Mesenchymal stem cell (in vitro differentiated cells and primary cell): ENCODE data around the gene DGKH.

ENCODE experiments used
- DNase-seq: peaks from one replicate; pipeline ENCODE4 v3.0.0-alpha.2; 2013
- H2AFZ ChIP-seq: one replicate; pipeline ENCODE4 v1.6.1; 2013; ENCODE audit warnings: low read depth, mild to moderate bottlenecking, control low read depth, inconsistent platforms, low read length, moderate library complexity
- H2AK5ac ChIP-seq: 2 replicates; pipeline ENCODE4 v1.6.1; 2013; ENCODE audit warnings: low read length, moderate library complexity, mild to moderate bottlenecking, inconsistent platforms; ENCODE audit not compliant: severe bottlenecking
- H2BK120ac ChIP-seq: one replicate; pipeline ENCODE4 v1.6.1; 2013; ENCODE audit warnings: low read depth, mild to moderate bottlenecking, inconsistent platforms, low read length, moderate library complexity
- H2BK12ac ChIP-seq, 2 experiments: one replicate each; pipeline ENCODE4 v1.6.1; 2013; ENCODE audit warnings: inconsistent platforms in 2 of 2, low read length in 2 of 2, mild to moderate bottlenecking in 2 of 2, moderate library complexity in 2 of 2, control low read depth in 1 of 2
- H2BK15ac ChIP-seq: one replicate; pipeline ENCODE4 v1.6.1; 2013; ENCODE audit warnings: mild to moderate bottlenecking, low read depth, inconsistent platforms; ENCODE audit not compliant: poor library complexity, severe bottlenecking
- H2BK5ac ChIP-seq: 2 replicates; pipeline ENCODE4 v1.6.1; 2013; ENCODE audit warnings: low read depth, mild to moderate bottlenecking, low read length, control low read depth, inconsistent platforms; ENCODE audit not compliant: poor library complexity, severe bottlenecking
- H3K14ac ChIP-seq, 2 experiments: one replicate each; pipeline ENCODE4 v1.6.1; 2013; ENCODE audit warnings: inconsistent platforms in 2 of 2, low read length in 2 of 2, control low read depth in 1 of 2, mild to moderate bottlenecking in 1 of 2, moderate library complexity in 1 of 2
- H3K18ac ChIP-seq, 2 experiments: one replicate each; pipeline ENCODE4 v1.6.1; 2013; ENCODE audit warnings: inconsistent platforms in 2 of 2, low read length in 2 of 2, control low read depth in 1 of 2, low read depth in 1 of 2, mild to moderate bottlenecking in 1 of 2
- H3K23ac ChIP-seq, 2 experiments: one replicate each; pipeline ENCODE4 v1.6.1; 2013; ENCODE audit warnings: inconsistent platforms in 2 of 2, low read length in 2 of 2, mild to moderate bottlenecking in 2 of 2, moderate library complexity in 2 of 2, control low read depth in 1 of 2
- H3K27ac ChIP-seq: 2 replicates; pipeline ENCODE4 v1.5.1; 2013; ENCODE audit warnings: mild to moderate bottlenecking, moderate library complexity, low read length, control low read depth, inconsistent platforms; ENCODE audit not compliant: poor library complexity, severe bottlenecking
- H3K27me3 ChIP-seq, 2 experiments: 2 replicates each; pipeline versions ENCODE4 v1.6.1 to v1.7.0; 2013; ENCODE audit warnings: low read length in 2 of 2, mild to moderate bottlenecking in 2 of 2, moderate library complexity in 2 of 2, control low read depth in 1 of 2, inconsistent platforms in 1 of 2; ENCODE audit not compliant: control insufficient read depth in 1 of 2, insufficient read depth in 1 of 2
- H3K36me3 ChIP-seq, 2 experiments: 2 replicates each; pipeline versions ENCODE4 v1.6.1 to v1.7.0; 2013; ENCODE audit warnings: low read length in 2 of 2, control low read depth in 1 of 2, inconsistent platforms in 1 of 2, low read depth in 1 of 2, mild to moderate bottlenecking in 1 of 2; ENCODE audit not compliant: insufficient read depth in 2 of 2, control insufficient read depth in 1 of 2
- H3K4ac ChIP-seq, 2 experiments: one replicate each; pipeline ENCODE4 v1.6.1; 2013; ENCODE audit warnings: inconsistent platforms in 2 of 2, low read length in 2 of 2, mild to moderate bottlenecking in 2 of 2, moderate library complexity in 2 of 2, control low read depth in 1 of 2, low read depth in 1 of 2
- H3K4me1 ChIP-seq: 2 replicates; pipeline ENCODE4 v1.6.1; 2013; ENCODE audit warnings: low read depth, low read length, control low read depth; ENCODE audit not compliant: control insufficient read depth, insufficient read depth
- H3K4me2 ChIP-seq: 2 replicates; pipeline ENCODE4 v1.6.1; 2013; ENCODE audit warnings: low read length, mild to moderate bottlenecking, inconsistent platforms; ENCODE audit not compliant: poor library complexity, severe bottlenecking
- H3K4me3 ChIP-seq, 2 experiments: 2 replicates each; pipeline versions ENCODE4 v1.5.1 to v1.7.0; 2013; ENCODE audit warnings: low read length in 2 of 2, mild to moderate bottlenecking in 2 of 2, control low read depth in 1 of 2, low read depth in 1 of 2; ENCODE audit not compliant: insufficient read depth in 1 of 2
- H3K79me1 ChIP-seq: replicated peaks from 2 replicates; pipeline ENCODE4 v1.6.1; 2013; ENCODE audit warnings: mild to moderate bottlenecking, control low read depth, low read length, inconsistent platforms; ENCODE audit not compliant: poor library complexity, severe bottlenecking
- H3K9ac ChIP-seq: 2 replicates; pipeline ENCODE4 v1.7.0; 2013; ENCODE audit warnings: mild to moderate bottlenecking, low read length, moderate library complexity
- H3K9me3 ChIP-seq: 2 replicates; pipeline ENCODE4 v1.7.0; 2013; ENCODE audit warnings: mild to moderate bottlenecking, low read length; ENCODE audit not compliant: control insufficient read depth
- H4K8ac ChIP-seq: one replicate; pipeline ENCODE4 v1.6.1; 2013; ENCODE audit warnings: inconsistent platforms, mild to moderate bottlenecking, low read length, moderate library complexity
- H4K91ac ChIP-seq: one replicate; pipeline ENCODE4 v1.6.1; 2013; ENCODE audit warnings: mild to moderate bottlenecking, low read length, inconsistent platforms
- WGBS: methylation state at CpG from one replicate; pipeline ENCODE4 v1.1.7; 2013; ENCODE audit warnings: mixed read lengths; 5-methylcytosine and 5-hydroxymethylcytosine counted together

The DGKH gene

DNA sequence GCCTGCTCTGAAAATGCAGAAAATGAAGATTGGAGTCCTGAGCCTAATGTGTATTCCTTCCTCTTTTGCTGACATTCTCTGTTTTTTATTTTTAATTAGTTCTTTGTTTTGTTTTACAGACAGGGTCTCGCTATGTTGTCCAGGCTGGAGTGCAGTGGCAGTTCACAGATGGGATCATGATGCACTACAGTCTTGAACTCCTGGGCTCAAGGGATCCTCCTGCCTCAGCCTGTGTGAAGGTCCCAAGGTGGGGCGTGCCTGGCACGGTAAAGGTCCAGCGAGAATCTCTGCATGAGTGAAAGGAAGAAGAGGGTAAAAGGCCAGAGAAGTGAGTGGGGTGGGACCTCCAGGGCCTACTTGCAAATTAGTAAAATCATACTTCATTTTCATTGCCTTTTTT lies 34.3 kb upstream of the DGKH start:
- Histone ChIP-seq H3K79me1 (no peaks in the 10 kb centered on the region), H2BK12ac (no peak overlapping the region), H3K23ac (no peak overlapping the region), H3K27ac (no peak overlapping the region), H3K4me1 (no peaks in the 10 kb centered on the region), H2BK120ac (no peak overlapping the region), H2BK5ac (no peak overlapping the region), H3K4me3 (no peak overlapping the region), H3K27me3 (no peaks in the 10 kb centered on the region), H4K91ac (no peak overlapping the region), H3K9ac (no peak overlapping the region), H2BK15ac (no peak overlapping the region), H3K9me3 (no peaks in the 10 kb centered on the region), H2AFZ (no peak overlapping the region), H3K4me2 (no peak overlapping the region), H3K4ac (no peak overlapping the region), H2AK5ac (no peak overlapping the region), H3K14ac (no peak overlapping the region), H3K18ac (no peak overlapping the region), H3K36me3 (no peaks in the 10 kb centered on the region), H4K8ac (no peak overlapping the region)
- WGBS = 100% methylated on average over 4 of the region's 4 CpGs
- no peak for DNase-seq

DNA sequence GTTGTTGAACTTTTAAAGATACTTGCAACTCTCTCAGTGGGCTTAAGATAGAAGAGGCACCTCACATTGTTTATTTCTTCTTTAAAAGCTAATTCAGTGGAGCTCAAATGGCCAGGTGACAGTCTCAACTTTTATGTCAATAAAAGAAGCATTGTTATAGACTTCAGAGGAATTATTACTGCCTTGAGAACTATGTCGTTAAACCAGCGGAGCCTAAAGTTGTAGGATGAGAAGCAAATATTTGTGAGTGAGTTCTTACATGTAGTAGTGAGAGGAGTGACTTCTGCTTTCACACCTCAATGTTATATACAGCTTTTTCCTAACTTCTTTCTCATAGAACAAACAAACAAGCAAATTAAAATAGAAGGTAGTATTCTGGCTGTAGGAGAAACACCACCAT lies 31.2 kb upstream of the DGKH start:
- no peak for DNase-seq
- no peaks in the 10 kb centered on the region for H3K9me3 ChIP-seq
- no peak overlapping the region for H2AFZ ChIP-seq
- H3K14ac ChIP-seq = no peak overlapping the region
- no peak overlapping the region for H3K4me2 ChIP-seq
- H3K27ac ChIP-seq = no peak overlapping the region
- no peak overlapping the region for H3K4me3 ChIP-seq
- no peaks in the 10 kb centered on the region for H3K27me3 ChIP-seq
- H4K8ac ChIP-seq = no peak overlapping the region
- H3K23ac ChIP-seq = no peak overlapping the region
- H2BK5ac ChIP-seq = no peak overlapping the region
- WGBS = no CpG with 5 or more reads among the region's 2 CpGs
- H3K4me1 ChIP-seq = no peaks in the 10 kb centered on the region
- no peak overlapping the region for H2AK5ac ChIP-seq
- no peak overlapping the region for H3K18ac ChIP-seq
- no peak overlapping the region for H2BK15ac ChIP-seq
- no peaks in the 10 kb centered on the region for H3K36me3 ChIP-seq
- H4K91ac ChIP-seq = no peak overlapping the region
- H3K79me1 ChIP-seq = no peaks in the 10 kb centered on the region
- no peak overlapping the region for H3K4ac ChIP-seq
- H2BK120ac ChIP-seq = no peak overlapping the region
- no peak overlapping the region for H2BK12ac ChIP-seq
- no peak overlapping the region for H3K9ac ChIP-seq

- Histone ChIP-seq H3K9me3 (no peaks in the 10 kb centered on the region), H2BK12ac (no peak overlapping the region), H3K79me1 (no peaks in the 10 kb centered on the region), H3K14ac (no peak overlapping the region), H4K8ac (no peak overlapping the region), H3K27me3 (no peaks in the 10 kb centered on the region), H3K9ac (no peak overlapping the region), H2AFZ (no peak overlapping the region), H3K18ac (no peak overlapping the region), H4K91ac (no peak overlapping the region), H3K23ac (no peak overlapping the region), H3K36me3 (no peaks in the 10 kb centered on the region), H3K4ac (no peak overlapping the region), H2BK120ac (no peak overlapping the region), H2BK15ac (no peak overlapping the region), H2BK5ac (no peak overlapping the region), H3K27ac (no peak overlapping the region), H3K4me1 (no peaks in the 10 kb centered on the region), H2AK5ac (no peak overlapping the region), H3K4me2 (no peak overlapping the region), H3K4me3 (no peak overlapping the region)
- no peak for DNase-seq
Measured at GRCh38 chr13:42021851-42022250, 26.6 kb upstream of the DGKH start.

- H3K9me3 ChIP-seq = no peaks in the 10 kb centered on the region
Measured at GRCh38 chr13:42022336-42022735, 26.1 kb upstream of the DGKH start.

More at GRCh38 chr13:42022336-42022735, 26.1 kb upstream of the DGKH start:
- H3K4me1 ChIP-seq = no peaks in the 10 kb centered on the region
- no peaks in the 10 kb centered on the region for H3K79me1 ChIP-seq
- no peak overlapping the region for H3K4ac ChIP-seq
- no peak overlapping the region for H3K23ac ChIP-seq
- H2AK5ac ChIP-seq = no peak overlapping the region
- H3K36me3 ChIP-seq = no peaks in the 10 kb centered on the region
- no peak overlapping the region for H4K91ac ChIP-seq
- H4K8ac ChIP-seq = no peak overlapping the region
- H2BK120ac ChIP-seq = no peak overlapping the region
- H3K9ac ChIP-seq = no peak overlapping the region
- H3K14ac ChIP-seq = no peak overlapping the region
- 91% methylated on average over 4 of the region's 4 CpGs for WGBS
- no peak for DNase-seq
- H2BK5ac ChIP-seq = no peak overlapping the region
- H3K4me2 ChIP-seq = no peak overlapping the region
- no peak overlapping the region for H3K4me3 ChIP-seq
- no peak overlapping the region for H2BK12ac ChIP-seq
- H3K18ac ChIP-seq = no peak overlapping the region
- no peaks in the 10 kb centered on the region for H3K27me3 ChIP-seq
- no peak overlapping the region for H2AFZ ChIP-seq
- no peak overlapping the region for H2BK15ac ChIP-seq
- no peak overlapping the region for H3K27ac ChIP-seq
